ENCODE measurements around the gene COQ2. TPM values are rescaled to one million over a fixed set of nuclear protein-coding genes. Genes with fewer than 3 reads are reported as not detected.
"Not testable (repeated sequence)": the region's sequence is repeated elsewhere in the genome, so short reads cannot be mapped to it uniquely, and the experiment has no call there.

The COQ2 gene
- total RNA-seq, 1 experiment from 2014 or later: 19.8 TPM

GRCh38 chr4:83276299-83277040 lies 8.1 kb downstream of the COQ2 start:
- Histone ChIP-seq H3K79me1 (ENCODE audit: insufficient read depth, low read depth, low read length, poor library complexity, severe bottlenecking) (no peaks in the 10 kb centered on the region), H3K79me2 (ENCODE audit: insufficient read depth, low read length) (no peaks in the 10 kb centered on the region), H3K18ac (ENCODE audit: insufficient read length, low read depth, low read length) (no peak overlapping the region), H3K27ac (ENCODE audit: insufficient read length, low read depth, low read length) (no peak overlapping the region), H3T11ph (ENCODE audit: low read length) (no peak overlapping the region), H2BK120ac (ENCODE audit: low read depth, low read length, poor library complexity, severe bottlenecking) (no peak overlapping the region), H2AK5ac (ENCODE audit: insufficient read length, low read length) (no peak overlapping the region), H2AFZ (ENCODE audit: low read length) (no peak overlapping the region), H3K23me2 (ENCODE audit: insufficient read length, low read depth, low read length, poor library complexity, severe bottlenecking) (no peaks in the 10 kb centered on the region), H3K23ac (ENCODE audit: insufficient read length, low read depth, low read length) (no peak overlapping the region), H4K91ac (ENCODE audit: insufficient read length, low read depth, low read length) (no peak overlapping the region), H2BK15ac (ENCODE audit: low read depth, low read length) (no peak overlapping the region), H2BK12ac (ENCODE audit: insufficient read length, low read depth, low read length) (no peak overlapping the region), H3K4ac (ENCODE audit: low read depth, low read length) (no peak overlapping the region), H3K9ac (ENCODE audit: extremely low read depth, insufficient read length, low read length) (no peak overlapping the region), H3K9me3 (ENCODE audit: control insufficient read depth, low read depth, low read length) (no peaks in the 10 kb centered on the region), H2BK5ac (ENCODE audit: insufficient read length, low read length) (no peak overlapping the region), H4K20me1 (ENCODE audit: control insufficient read depth, insufficient read depth, insufficient read length) (no peaks in the 10 kb centered on the region), H3K14ac (ENCODE audit: insufficient read depth, low read length) (no peak overlapping the region), H2BK20ac (ENCODE audit: low read depth, low read length, poor library complexity, severe bottlenecking) (no peak overlapping the region), H3K4me2 (ENCODE audit: insufficient read depth, insufficient read length, low read length) (no peak overlapping the region), H4K8ac (replicated peaks; ENCODE audit: insufficient read length, low read depth, low read length) (no peak overlapping the region), H3K27me3 (ENCODE audit: insufficient read depth, low read length) (no peaks in the 10 kb centered on the region), H4K5ac (ENCODE audit: insufficient read length, low read depth, low read length) (no peak overlapping the region), H3K4me1 (ENCODE audit: insufficient read depth, low read length) (no peaks in the 10 kb centered on the region), H3K56ac (ENCODE audit: insufficient read length, low read depth, low read length) (no peak overlapping the region)
- no peaks in the 10 kb centered on the region for H3K9me3 Mint-ChIP-seq
- no peaks in the 10 kb centered on the region; a peak in 1 of 4 replicates for H3K4me1 Mint-ChIP-seq
- WGBS (ENCODE audit: extremely low coverage, insufficient read length, low lambda C conversion rate): no CpG with 5 or more reads among the region's 3 CpGs
- no peak overlapping the region for H3K4me3 Mint-ChIP-seq
- H3K36me3 Mint-ChIP-seq (ENCODE audit: insufficient read depth in 1 of 3, low read depth in 3 of 3): peaks cover 0 to 25% (median 17%) of the 10 kb centered on the region in 3 experiments; a peak in 5 of 7 replicates
- H3K27me3 Mint-ChIP-seq (ENCODE audit: low read depth): no peaks in the 10 kb centered on the region
- TF ChIP-seq, protein P1, sequence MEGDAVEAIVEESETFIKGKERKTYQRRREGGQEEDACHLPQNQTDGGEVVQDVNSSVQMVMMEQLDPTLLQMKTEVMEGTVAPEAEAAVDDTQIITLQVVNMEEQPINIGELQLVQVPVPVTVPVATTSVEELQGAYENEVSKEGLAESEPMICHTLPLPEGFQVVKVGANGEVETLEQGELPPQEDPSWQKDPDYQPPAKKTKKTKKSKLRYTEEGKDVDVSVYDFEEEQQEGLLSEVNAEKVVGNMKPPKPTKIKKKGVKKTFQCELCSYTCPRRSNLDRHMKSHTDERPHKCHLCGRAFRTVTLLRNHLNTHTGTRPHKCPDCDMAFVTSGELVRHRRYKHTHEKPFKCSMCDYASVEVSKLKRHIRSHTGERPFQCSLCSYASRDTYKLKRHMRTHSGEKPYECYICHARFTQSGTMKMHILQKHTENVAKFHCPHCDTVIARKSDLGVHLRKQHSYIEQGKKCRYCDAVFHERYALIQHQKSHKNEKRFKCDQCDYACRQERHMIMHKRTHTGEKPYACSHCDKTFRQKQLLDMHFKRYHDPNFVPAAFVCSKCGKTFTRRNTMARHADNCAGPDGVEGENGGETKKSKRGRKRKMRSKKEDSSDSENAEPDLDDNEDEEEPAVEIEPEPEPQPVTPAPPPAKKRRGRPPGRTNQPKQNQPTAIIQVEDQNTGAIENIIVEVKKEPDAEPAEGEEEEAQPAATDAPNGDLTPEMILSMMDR (conservative IDR thresholded peaks at IDR 0.05): no peak
- no peak for DNase-seq
- H3K27ac Mint-ChIP-seq: no peak overlapping the region

DNA sequence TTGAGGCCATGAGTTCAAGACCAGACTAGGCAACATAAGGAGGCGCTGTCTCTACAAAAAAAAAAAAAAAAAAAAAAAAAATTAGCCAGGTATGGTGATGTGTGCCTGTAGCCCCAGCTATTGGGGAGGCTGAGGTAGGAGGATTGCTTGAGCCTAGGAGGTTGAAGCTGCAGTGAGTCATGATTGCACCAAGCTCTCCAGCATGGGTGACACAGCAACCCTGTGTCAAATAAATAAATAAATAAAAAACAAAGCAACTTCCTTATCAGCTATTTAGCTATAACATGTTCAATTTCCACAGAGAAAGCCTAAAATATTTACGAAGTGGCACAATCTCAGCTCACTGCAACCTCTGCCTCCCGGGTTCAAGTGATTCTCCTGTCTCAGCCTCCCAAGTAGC lies 10.7 kb downstream of the COQ2 start:
- H3K9ac ChIP-seq (ENCODE audit: extremely low read depth, insufficient read length, low read length); H3K27ac ChIP-seq (ENCODE audit: insufficient read length, low read depth, low read length); H2AFZ ChIP-seq (ENCODE audit: low read length); H3K27me3 Mint-ChIP-seq (ENCODE audit: low read depth); H3K27me3 ChIP-seq (ENCODE audit: insufficient read depth, low read length); H3K18ac ChIP-seq (ENCODE audit: insufficient read length, low read depth, low read length); DNase-seq; H2BK5ac ChIP-seq (ENCODE audit: insufficient read length, low read length); H2BK120ac ChIP-seq (ENCODE audit: low read depth, low read length, poor library complexity, severe bottlenecking); H3K23me2 ChIP-seq (ENCODE audit: insufficient read length, low read depth, low read length, poor library complexity, severe bottlenecking); H3T11ph ChIP-seq (ENCODE audit: low read length); H3K79me2 ChIP-seq (ENCODE audit: insufficient read depth, low read length); H2BK15ac ChIP-seq (ENCODE audit: low read depth, low read length); H3K14ac ChIP-seq (ENCODE audit: insufficient read depth, low read length); H3K27ac Mint-ChIP-seq; H2AK5ac ChIP-seq (ENCODE audit: insufficient read length, low read length); H2BK12ac ChIP-seq (ENCODE audit: insufficient read length, low read depth, low read length); H3K4me1 Mint-ChIP-seq; H3K9me3 Mint-ChIP-seq; H2BK20ac ChIP-seq (ENCODE audit: low read depth, low read length, poor library complexity, severe bottlenecking); H3K23ac ChIP-seq (ENCODE audit: insufficient read length, low read depth, low read length); H4K20me1 ChIP-seq (ENCODE audit: control insufficient read depth, insufficient read depth, insufficient read length); H3K56ac ChIP-seq (ENCODE audit: insufficient read length, low read depth, low read length); H3K4me3 Mint-ChIP-seq; H4K91ac ChIP-seq (ENCODE audit: insufficient read length, low read depth, low read length); H3K4me1 ChIP-seq (ENCODE audit: insufficient read depth, low read length); H3K9me3 ChIP-seq (ENCODE audit: control insufficient read depth, low read depth, low read length); H4K5ac ChIP-seq (ENCODE audit: insufficient read length, low read depth, low read length); H3K4ac ChIP-seq (ENCODE audit: low read depth, low read length); H4K8ac ChIP-seq (replicated peaks; ENCODE audit: insufficient read length, low read depth, low read length); H3K4me2 ChIP-seq (ENCODE audit: insufficient read depth, insufficient read length, low read length); H3K79me1 ChIP-seq (ENCODE audit: insufficient read depth, low read depth, low read length, poor library complexity, severe bottlenecking): not testable (repeated sequence)
- H3K36me3 Mint-ChIP-seq (ENCODE audit: insufficient read depth in 1 of 3, low read depth in 3 of 3): peaks cover 0 to 30% (median 20%) of the 10 kb centered on the region in 3 experiments; a peak in 5 of 7 replicates
- WGBS (ENCODE audit: extremely low coverage, insufficient read length, low lambda C conversion rate): no CpG with 5 or more reads among the region's 3 CpGs

All from H9 (cell line).